PFSK-1 (cell line): ENCODE results near the gene HSPA12A.

Experiments
- FOXP2 ChIP-seq: optimal IDR thresholded peaks from 2 replicates; pipeline ENCODE3; 2011; ENCODE audit warnings: borderline replicate concordance, control low read depth, inconsistent platforms; ENCODE audit not compliant: insufficient read depth; ENCODE audit errors: extremely low read length, extremely low read depth
- POLR2AphosphoS5 ChIP-seq: IDR thresholded peaks from 2 replicates; pipeline ENCODE4 v1.6.1; 2012; ENCODE audit warnings: low read depth, mild to moderate bottlenecking, control low read depth, low read length, moderate library complexity
- REST ChIP-seq, 2 experiments: IDR thresholded peaks; 2 replicates each; pipeline versions ENCODE4 v1.6.1 to v1.8.0; 2011 to 2012; ENCODE audit warnings: low read depth in 2 of 2, low read length in 2 of 2, control low read depth in 1 of 2, inconsistent platforms in 1 of 2, mild to moderate bottlenecking in 1 of 2, moderate library complexity in 1 of 2; ENCODE audit not compliant: insufficient read depth in 1 of 2
- SIN3A ChIP-seq: IDR thresholded peaks from 2 replicates; pipeline ENCODE4 v1.6.1; 2012; ENCODE audit warnings: mild to moderate bottlenecking, low read length, moderate library complexity, borderline replicate concordance; ENCODE audit not compliant: insufficient read depth
- TAF1 ChIP-seq: IDR thresholded peaks from 2 replicates; pipeline ENCODE4 v1.6.1; 2012; ENCODE audit warnings: low read length, control low read depth, borderline replicate concordance; ENCODE audit not compliant: insufficient read depth

Gene HSPA12A

GRCh38 chr10:116654816-116655215, 87.5 kb downstream of the HSPA12A start:
- TF ChIP-seq REST (IDR thresholded peaks at IDR 0.05; ENCODE audit: insufficient read depth in 1 of 2, low read depth in 2 of 2, low read length in 2 of 2) (no peak), POLR2AphosphoS5 (no peak), TAF1 (no peak), SIN3A (no peak), FOXP2 (no peak)

- TF ChIP-seq POLR2AphosphoS5 = no peak
- TF ChIP-seq TAF1 = no peak
- no peak for TF ChIP-seq REST (IDR thresholded peaks at IDR 0.05; ENCODE audit: insufficient read depth in 1 of 2, low read depth in 2 of 2, low read length in 2 of 2)
- no peak for TF ChIP-seq FOXP2
- no peak for TF ChIP-seq SIN3A
Observed at GRCh38 chr10:116653885-116654284, 88.5 kb downstream of the HSPA12A start.

GRCh38 chr10:116648903-116649302, 93.5 kb downstream of the HSPA12A start:
- no peak for TF ChIP-seq REST (IDR thresholded peaks at IDR 0.05; ENCODE audit: insufficient read depth in 1 of 2, low read depth in 2 of 2, low read length in 2 of 2)
- TF ChIP-seq SIN3A = no peak
- no peak for TF ChIP-seq POLR2AphosphoS5
- TF ChIP-seq FOXP2 = no peak

GRCh38 chr10:116646502-116646901, 95.9 kb downstream of the HSPA12A start:
- no peak for TF ChIP-seq TAF1
- no peak for TF ChIP-seq FOXP2
- TF ChIP-seq POLR2AphosphoS5 = no peak
- TF ChIP-seq REST (IDR thresholded peaks at IDR 0.05; ENCODE audit: insufficient read depth in 1 of 2, low read depth in 2 of 2, low read length in 2 of 2) = no peak
- TF ChIP-seq SIN3A = no peak

GRCh38 chr10:116637830-116638229, 104.5 kb downstream of the HSPA12A start:
- TF ChIP-seq FOXP2 (no peak), SIN3A (no peak), REST (IDR thresholded peaks at IDR 0.05; ENCODE audit: insufficient read depth in 1 of 2, low read depth in 2 of 2, low read length in 2 of 2) (no peak), POLR2AphosphoS5 (no peak), TAF1 (no peak)
